CD8-positive, alpha-beta memory T cell (primary cell): ENCODE data around the gene TMED10. TPM values are rescaled to one million over a fixed set of nuclear protein-coding genes. Genes with fewer than 3 reads are reported as not detected.

Source experiments
- CTCF ChIA-PET: fragments of 350-600 bp; sonication (Branson Sonifier 250); formaldehyde crosslinking; loops from one replicate; lab custom pipeline; 2021; ENCODE audit warnings: antibody characterized with exemption; lab: Charles Lee
- POLR2A ChIA-PET: fragments of 350-600 bp; sonication (Branson Sonifier 250); formaldehyde crosslinking; loops from one replicate; lab custom pipeline; 2021; ENCODE audit warnings: antibody characterized with exemption; lab: Charles Lee
- DNase-seq, 5 donors: peaks; one replicate each; pipeline versions ENCODE4 v3.0.0 to v3.0.0-alpha.2; 2020 to 2022; ENCODE audit warnings: mixed read lengths in 1 of 5
- H3K27ac ChIP-seq: one replicate; pipeline ENCODE4 v1.7.0; 2013; ENCODE audit warnings: low read depth, mild to moderate bottlenecking, low read length, moderate library complexity
- H3K27me3 ChIP-seq: 2 replicates; pipeline ENCODE4 v1.7.0; 2013; ENCODE audit warnings: low read length, mild to moderate bottlenecking; ENCODE audit not compliant: insufficient read depth, poor library complexity, severe bottlenecking
- H3K36me3 ChIP-seq: 2 replicates; pipeline ENCODE4 v1.7.0; 2013; ENCODE audit warnings: mild to moderate bottlenecking, low read length, moderate library complexity; ENCODE audit not compliant: insufficient read depth
- H3K4me1 ChIP-seq: 2 replicates; pipeline ENCODE4 v1.7.0; 2013; ENCODE audit warnings: mild to moderate bottlenecking, low read length, moderate library complexity; ENCODE audit not compliant: insufficient read depth
- H3K4me3 ChIP-seq: 2 replicates; pipeline ENCODE4 v1.7.0; 2013; ENCODE audit warnings: mild to moderate bottlenecking, low read length
- H3K9me3 ChIP-seq: 2 replicates; pipeline ENCODE4 v1.7.0; 2013; ENCODE audit warnings: mild to moderate bottlenecking, low read length
- H3K27ac Mint-ChIP-seq, 8 donors: one replicate each; pipeline ENCODE4 v1.8.0; 2020 to 2021; ENCODE audit warnings: mixed read lengths in 8 of 8, mild to moderate bottlenecking in 6 of 8, inconsistent platforms in 3 of 8, moderate library complexity in 3 of 8
- H3K27me3 Mint-ChIP-seq, 2 donors: one replicate each; pipeline ENCODE4 v1.8.0; 2020 to 2021; ENCODE audit warnings: mixed read lengths in 2 of 2, mild to moderate bottlenecking in 1 of 2, moderate library complexity in 1 of 2
- H3K36me3 Mint-ChIP-seq, 3 donors: one replicate each; pipeline ENCODE4 v1.8.0; 2020 to 2021; ENCODE audit warnings: mixed read lengths in 3 of 3, inconsistent platforms in 1 of 3, mild to moderate bottlenecking in 1 of 3
- H3K4me1 Mint-ChIP-seq, 3 donors: one replicate each; pipeline ENCODE4 v1.8.0; 2020 to 2021; ENCODE audit warnings: mixed read lengths in 3 of 3, inconsistent platforms in 1 of 3, mild to moderate bottlenecking in 1 of 3
- H3K4me3 Mint-ChIP-seq, 7 donors: one replicate each; pipeline ENCODE4 v1.8.0; 2020 to 2021; ENCODE audit warnings: mixed read lengths in 7 of 7, mild to moderate bottlenecking in 6 of 7, moderate library complexity in 4 of 7, inconsistent platforms in 2 of 7
- H3K9me3 Mint-ChIP-seq, 5 donors: one replicate each; pipeline ENCODE4 v1.8.0; 2020 to 2022; ENCODE audit warnings: mixed read lengths in 5 of 5, mild to moderate bottlenecking in 3 of 5, moderate library complexity in 2 of 5, inconsistent platforms in 1 of 5
- polyA plus RNA-seq: library from polyadenylated mRNA; unstranded; fragments of 300-500 nt; fragmentation: Illumina TruSeq; gene quantifications from one replicate; pipeline ENCODE4 v1.2.3, GENCODE V29; 2021
- total RNA-seq, 2 experiments: library from RNA; stranded (reverse); gene quantifications; one replicate each; pipeline ENCODE4 v1.2.3, GENCODE V29; 2021

The TMED10 gene
- 100 to 1,000 TPM; 178 TPM for total RNA-seq
- polyA plus RNA-seq, result 321 TPM

- DNase-seq, result peak; percentile 87 to 95 (median 94)
- POLR2A ChIA-PET, result interaction anchor here (0.6 to 1.8 kb wide), 9 partner anchors 12 to 339 kb away, joined by 3 to 13 read pairs (median 5); no protein-coding TSS in a partner anchor
- Mint-ChIP-seq H3K27ac (peak within 1 kb of the TSS; percentile 97 to 100 (median 98)), H3K4me1 (peaks cover 32 to 55% (median 53%) of the 10 kb centered on the region in 3 donors), H3K9me3 (no peaks in the 10 kb centered on the region), H3K36me3 (peaks cover 0 to 23% (median 1%) of the 10 kb centered on the region in 3 donors), H3K27me3 (no peaks in the 10 kb centered on the region), H3K4me3 (peak within 1 kb of the TSS; percentile 86 to 98 (median 90))
- H3K36me3 ChIP-seq, result no peaks in the 10 kb centered on the region
- peak within 1 kb of the TSS; percentile 98 for H3K27ac ChIP-seq
- H3K4me1 ChIP-seq, result peaks cover 24% of the 10 kb centered on the region
- H3K9me3 ChIP-seq, result no peaks in the 10 kb centered on the region
- H3K4me3 ChIP-seq, result peak within 1 kb of the TSS; percentile 87
- CTCF ChIA-PET, result interaction anchor here (2.7 kb wide), 1 partner anchor 119 kb away, joined by 16 read pairs; no protein-coding TSS in a partner anchor
- no peaks in the 10 kb centered on the region for H3K27me3 ChIP-seq
These were observed at the start of gene TMED10 for GRCh38 chr14:75176142-75176820. TMED10 (minus strand) TSS chr14:75176612; CDS start chr14:75176579, 33 bp downstream.

GRCh38 chr14:75224561-75224960, 48.1 kb upstream of the TMED10 start:
- Histone ChIP-seq H3K27ac (no peak overlapping the region), H3K36me3 (no peaks in the 10 kb centered on the region), H3K4me3 (no peak overlapping the region), H3K9me3 (no peaks in the 10 kb centered on the region), H3K27me3 (no peaks in the 10 kb centered on the region), H3K4me1 (peaks cover 12% of the 10 kb centered on the region)
- Mint-ChIP-seq H3K4me1 (peaks cover 27 to 34% (median 28%) of the 10 kb centered on the region in 3 donors), H3K4me3 (no peak overlapping the region), H3K27ac (no peak overlapping the region), H3K27me3 (peaks cover 3 to 4% of the 10 kb centered on the region in 2 donors), H3K9me3 (no peaks in the 10 kb centered on the region), H3K36me3 (no peaks in the 10 kb centered on the region)
- DNase-seq, result no peak
- CTCF ChIA-PET, result interaction anchor here (1.5 kb wide), 1 partner anchor 8 kb away, joined by 4 read pairs; no protein-coding TSS in a partner anchor
- POLR2A ChIA-PET, result no interaction called here

- POLR2A ChIA-PET, result interaction anchor here (0.7 kb wide), 1 partner anchor 69 kb away, joined by 3 read pairs; no protein-coding TSS in a partner anchor
- Mint-ChIP-seq H3K4me3 (no peak overlapping the region), H3K27me3 (peaks cover 3 to 4% of the 10 kb centered on the region in 2 donors), H3K36me3 (no peaks in the 10 kb centered on the region), H3K27ac (no peak overlapping the region), H3K4me1 (peaks cover 19 to 25% (median 20%) of the 10 kb centered on the region in 3 donors), H3K9me3 (no peaks in the 10 kb centered on the region)
- DNase-seq, result no peak
- Histone ChIP-seq H3K27ac (no peak overlapping the region), H3K27me3 (no peaks in the 10 kb centered on the region), H3K36me3 (no peaks in the 10 kb centered on the region), H3K4me3 (no peak overlapping the region), H3K4me1 (peaks cover 4% of the 10 kb centered on the region), H3K9me3 (no peaks in the 10 kb centered on the region)
- CTCF ChIA-PET, result interaction anchor here (1.9 kb wide), 1 partner anchor 9 kb away, joined by 7 read pairs; no protein-coding TSS in a partner anchor
These were observed 47.3 kb upstream of the TMED10 start for GRCh38 chr14:75223664-75224154.

- peaks cover 9 to 16% (median 12%) of the 10 kb centered on the region in 3 donors for H3K4me1 Mint-ChIP-seq
- no peaks in the 10 kb centered on the region for H3K36me3 Mint-ChIP-seq
- H3K27ac ChIP-seq, result no peak overlapping the region
- H3K4me3 Mint-ChIP-seq, result no peak overlapping the region
- ChIA-PET POLR2A (no interaction called here), CTCF (interaction anchor here (1.9 kb wide), 1 partner anchor 10 kb away, joined by 7 read pairs; no protein-coding TSS in a partner anchor)
- H3K9me3 ChIP-seq, result no peaks in the 10 kb centered on the region
- no peaks in the 10 kb centered on the region for H3K27me3 ChIP-seq
- no peak for DNase-seq
- no peaks in the 10 kb centered on the region for H3K9me3 Mint-ChIP-seq
- H3K4me1 ChIP-seq, result no peaks in the 10 kb centered on the region
- no peak overlapping the region for H3K4me3 ChIP-seq
- no peaks in the 10 kb centered on the region for H3K36me3 ChIP-seq
- peak overlapping the region in 1 of 8 donors; percentile 1 for H3K27ac Mint-ChIP-seq
- H3K27me3 Mint-ChIP-seq, result peaks cover 3 to 4% of the 10 kb centered on the region in 2 donors
These were observed 45.8 kb upstream of the TMED10 start for GRCh38 chr14:75222208-75222701.

GRCh38 chr14:75221797-75222196, 45.4 kb upstream of the TMED10 start:
- no peaks in the 10 kb centered on the region for H3K9me3 ChIP-seq
- no peaks in the 10 kb centered on the region for H3K9me3 Mint-ChIP-seq
- no peak overlapping the region for H3K4me3 ChIP-seq
- no peaks in the 10 kb centered on the region for H3K36me3 ChIP-seq
- no peaks in the 10 kb centered on the region for H3K27me3 ChIP-seq
- DNase-seq, result no peak
- no peak overlapping the region for H3K27ac Mint-ChIP-seq
- H3K4me1 ChIP-seq, result no peaks in the 10 kb centered on the region
- H3K4me1 Mint-ChIP-seq, result peaks cover 5 to 13% (median 10%) of the 10 kb centered on the region in 3 donors
- no peaks in the 10 kb centered on the region for H3K36me3 Mint-ChIP-seq
- no peak overlapping the region for H3K4me3 Mint-ChIP-seq
- CTCF ChIA-PET, result interaction anchor here (1.9 kb wide), 1 partner anchor 11 kb away, joined by 7 read pairs; no protein-coding TSS in a partner anchor
- POLR2A ChIA-PET, result no interaction called here
- peaks cover 3 to 4% of the 10 kb centered on the region in 2 donors for H3K27me3 Mint-ChIP-seq
- no peak overlapping the region for H3K27ac ChIP-seq

- no peaks in the 10 kb centered on the region for H3K27me3 ChIP-seq
- POLR2A ChIA-PET, result no interaction called here
- H3K4me1 Mint-ChIP-seq, result peaks cover 18 to 24% (median 21%) of the 10 kb centered on the region in 3 donors
- peaks cover 13% of the 10 kb centered on the region for H3K4me1 ChIP-seq
- H3K36me3 ChIP-seq, result no peaks in the 10 kb centered on the region
- H3K9me3 ChIP-seq, result no peaks in the 10 kb centered on the region
- H3K9me3 Mint-ChIP-seq, result no peaks in the 10 kb centered on the region
- H3K27ac ChIP-seq, result no peak overlapping the region
- DNase-seq, result no peak
- no peak overlapping the region for H3K4me3 Mint-ChIP-seq
- H3K27me3 Mint-ChIP-seq, result peaks cover 3 to 4% of the 10 kb centered on the region in 2 donors
- CTCF ChIA-PET, result interaction anchor here (0.8 to 0.9 kb wide), 2 partner anchors 11 to 29 kb away, joined by 3 read pairs; no protein-coding TSS in a partner anchor
- no peak overlapping the region for H3K4me3 ChIP-seq
- peaks cover 0 to under 1% (median 0%) of the 10 kb centered on the region in 3 donors for H3K36me3 Mint-ChIP-seq
- no peak overlapping the region for H3K27ac Mint-ChIP-seq
These were observed 43.7 kb upstream of the TMED10 start for GRCh38 chr14:75220156-75220555.

- Mint-ChIP-seq H3K36me3 (peaks cover 0 to 2% (median 0%) of the 10 kb centered on the region in 3 donors), H3K4me3 (no peak overlapping the region), H3K27me3 (peaks cover 0 to 2% of the 10 kb centered on the region in 2 donors), H3K4me1 (peaks cover 26 to 31% (median 28%) of the 10 kb centered on the region in 3 donors), H3K27ac (peak overlapping the region in 2 of 8 donors; percentile 9 to 78), H3K9me3 (no peaks in the 10 kb centered on the region)
- Histone ChIP-seq H3K27me3 (no peaks in the 10 kb centered on the region), H3K9me3 (no peaks in the 10 kb centered on the region), H3K4me3 (no peak overlapping the region), H3K4me1 (peaks cover 23% of the 10 kb centered on the region), H3K36me3 (no peaks in the 10 kb centered on the region), H3K27ac (no peak overlapping the region)
- DNase-seq, result no peak
- CTCF ChIA-PET, result interaction anchor here (1.2 kb wide), 1 partner anchor 11 kb away, joined by 3 read pairs; no protein-coding TSS in a partner anchor
- POLR2A ChIA-PET, result no interaction called here
These were observed 41.2 kb upstream of the TMED10 start for GRCh38 chr14:75217508-75218206.
